ENCODE results near the gene TIA1.
"Not testable (repeated sequence)": the region's sequence is repeated elsewhere in the genome, so short reads cannot be mapped to it uniquely, and the experiment has no call there.

- not testable (repeated sequence) for TF ChIP-seq CTCF (conservative IDR thresholded peaks at IDR 0.05; ENCODE audit: low read length); EZH2phosphoT487 (IDR thresholded peaks at IDR 0.05; ENCODE audit: borderline replicate concordance, low read depth, low read length)
Measured at GRCh38 chr2:70266925-70267324, 18.5 kb upstream of the TIA1 start.
